Measurements from ENCODE around the gene MRTO4. TPM values are rescaled to one million over a fixed set of nuclear protein-coding genes. Genes with fewer than 3 reads are reported as not detected.

Gene MRTO4
- total and polyA plus RNA-seq, 9 of the 15 experiments (the other 6 are each of a cell fraction or from before 2014, with no cell fraction given), result 62.0 to 173 (median 146) TPM

DNA sequence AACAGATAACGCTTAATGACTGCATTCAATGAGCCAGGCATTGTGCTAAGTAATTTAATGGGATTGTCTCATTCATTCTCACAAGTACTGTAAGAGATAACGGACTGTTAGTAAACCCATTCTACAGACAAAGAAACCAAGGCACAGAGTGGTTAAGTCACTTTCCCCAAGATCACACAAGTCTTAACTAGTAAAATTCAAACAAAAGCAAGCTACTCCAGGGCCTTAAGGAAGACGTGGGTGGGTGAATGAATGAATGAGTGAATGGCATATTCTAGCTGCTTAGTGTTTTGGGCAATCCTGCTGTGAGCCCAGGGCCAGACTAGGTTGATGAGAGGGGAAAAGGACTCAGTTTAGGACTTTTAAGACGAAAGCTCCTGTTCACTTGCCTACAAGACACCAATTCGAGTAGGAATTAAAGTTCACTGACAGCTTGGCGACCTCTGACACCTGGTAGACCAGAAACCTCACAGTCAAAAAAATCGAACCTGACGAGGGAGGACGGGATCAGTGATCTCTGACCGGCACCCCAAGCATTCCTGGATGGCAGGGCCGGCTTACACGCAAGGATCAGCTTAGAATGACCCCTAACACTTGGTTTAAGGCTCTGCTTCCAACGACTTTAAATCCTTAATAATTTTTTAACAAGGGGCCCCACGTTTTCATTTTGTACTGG, 838 bp upstream of the MRTO4 start (continued):
- TF ChIP-seq ZBTB40 (IDR thresholded peaks at IDR 0.05), result no peak
- no peak for TF ChIP-seq ZBTB40 (CRISPR knock-in tag; IDR thresholded peaks at IDR 0.05)
- TF ChIP-seq GTF2B (IDR thresholded peaks at IDR 0.05; ENCODE audit: extremely low read depth, insufficient read length), result no peak
- no peak for TF ChIP-seq NCOA4 (IDR thresholded peaks at IDR 0.05; ENCODE audit: partially characterized antibody)
- TF ChIP-seq RAD51 (IDR thresholded peaks at IDR 0.05; ENCODE audit: borderline replicate concordance, low read depth), result no peak
- TF ChIP-seq ETS2 (tag; IDR thresholded peaks at IDR 0.05; ENCODE audit: borderline replicate concordance, poor library complexity, severe bottlenecking), result no peak
- TF ChIP-seq PHTF2 (CRISPR knock-in tag; IDR thresholded peaks at IDR 0.05), result no peak
- no peak for TF ChIP-seq ZNF431 (CRISPR knock-in tag; IDR thresholded peaks at IDR 0.05)
- no peak for TF ChIP-seq SAP30 (IDR thresholded peaks at IDR 0.05; ENCODE audit: borderline replicate concordance, insufficient read depth, low read depth, low read length, poor library complexity, severe bottlenecking)
- TF ChIP-seq ZNF175 (CRISPR knock-in tag; IDR thresholded peaks at IDR 0.05; ENCODE audit: low read depth), result no peak

Data from K562 (cell line).